ENCODE data around the gene USP8. TPM values are rescaled to one million over a fixed set of nuclear protein-coding genes. Genes with fewer than 3 reads are reported as not detected.

Gene USP8
- total RNA-seq = 31.5 and 32.7 TPM in 2 replicates

GRCh38 chr15:50424066-50424890 is at the start of gene USP8:
Gene USP8 (plus strand): TSS chr15:50424405. CDS start chr15:50439074, 14,669 bp downstream.

GRCh38 chr15:50546566-50546965 is 122.4 kb downstream of the USP8 start, which contains the start of gene USP50:
Gene USP50 (minus strand): TSS chr15:50546666. CDS start chr15:50546525, 141 bp downstream.

Other genes with a start within 250 kb of the USP8 start
- not detected in 2 replicates for gene SLC27A2, start 242.2 kb upstream of the USP8 start, total RNA-seq
- not detected in 2 replicates for gene HDC, start 158.7 kb upstream of the USP8 start, total RNA-seq
- gene GABPB1, start 69.2 kb upstream of the USP8 start, total RNA-seq = 9.1 and 18.4 TPM in 2 replicates
- gene USP50, start 122.3 kb downstream of the USP8 start, total RNA-seq = not detected in 2 replicates